Colon (tissue), 2 donors: ENCODE measurements around the gene MED12L.

ENCODE experiments used
- FAIRE-seq: peaks from 2 replicates; lab custom pipeline; 2012; peaks lifted over from hg19 to GRCh38; lab: Jason Lieb, UNC
- donor health status: control.
- donor health status: control.

Gene MED12L

DNA sequence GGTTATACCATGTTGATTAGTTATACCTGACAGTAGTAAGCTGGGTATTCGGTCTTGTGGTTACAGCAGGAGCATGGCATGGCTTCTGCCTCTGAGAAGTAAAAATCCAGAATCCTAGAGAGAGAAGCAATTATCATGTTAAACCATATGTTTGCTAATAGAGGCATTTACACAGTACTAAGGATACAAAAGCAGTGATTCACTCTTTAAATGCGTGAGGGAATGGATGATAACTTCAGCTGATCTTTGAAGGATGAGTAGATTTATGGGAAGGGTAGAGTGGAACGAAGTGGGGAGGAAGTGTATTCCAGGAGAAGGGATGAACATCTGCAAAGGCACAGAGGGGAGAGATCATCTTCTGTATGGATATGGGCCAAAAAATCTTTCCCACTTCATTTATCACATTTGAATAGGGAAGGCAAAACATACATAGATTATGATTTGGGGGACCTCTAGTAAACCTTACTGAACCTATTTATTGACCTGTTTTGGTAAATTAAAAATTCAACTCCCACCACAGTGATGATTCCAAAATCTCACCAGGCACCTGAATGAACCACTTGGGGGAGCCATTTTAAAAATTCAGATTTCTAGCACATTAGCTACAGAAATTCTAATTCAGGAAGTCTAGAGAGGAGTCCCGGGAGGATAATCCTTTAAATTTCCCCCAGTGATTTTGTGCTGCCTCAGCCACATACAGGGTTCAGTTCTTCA is 340.3 kb downstream of the MED12L start:
- FAIRE-seq, result no peak

DNA sequence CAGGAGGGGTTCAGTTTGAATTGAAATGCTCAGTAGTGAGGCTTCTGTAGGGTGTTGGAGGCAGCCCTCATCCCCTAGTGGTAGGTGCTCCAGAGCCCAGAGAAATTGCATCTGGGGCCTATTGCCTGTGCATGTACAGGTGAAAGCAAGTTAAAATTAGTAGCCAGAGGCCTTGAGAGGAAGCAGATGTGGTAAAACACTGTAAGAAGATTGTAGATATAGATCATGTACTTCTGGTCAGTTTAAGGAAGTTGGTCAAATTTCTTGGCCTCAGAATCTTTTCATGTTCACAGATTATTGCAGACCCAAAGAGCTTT is 340.8 kb downstream of the MED12L start:
- no peak for FAIRE-seq

DNA sequence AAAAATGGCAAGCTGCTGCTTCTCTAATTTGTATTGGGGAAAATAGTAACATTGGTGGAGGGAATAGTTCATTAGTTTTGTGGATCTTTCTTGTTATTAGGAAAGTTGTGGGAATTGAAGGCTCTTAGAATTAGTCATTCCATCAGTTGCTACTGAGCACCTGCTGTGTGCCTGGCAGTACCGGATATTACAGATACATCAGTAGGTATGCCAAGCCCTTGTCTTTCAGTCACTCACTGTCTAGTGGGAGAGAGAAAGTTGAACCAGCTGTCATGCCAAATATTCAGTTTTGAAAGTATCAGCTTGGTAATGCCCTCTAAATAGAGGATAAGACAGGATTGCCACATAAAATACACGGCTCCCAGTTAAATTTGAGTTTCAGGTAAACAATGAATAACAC is 342.9 kb downstream of the MED12L start:
- FAIRE-seq, result no peak

DNA sequence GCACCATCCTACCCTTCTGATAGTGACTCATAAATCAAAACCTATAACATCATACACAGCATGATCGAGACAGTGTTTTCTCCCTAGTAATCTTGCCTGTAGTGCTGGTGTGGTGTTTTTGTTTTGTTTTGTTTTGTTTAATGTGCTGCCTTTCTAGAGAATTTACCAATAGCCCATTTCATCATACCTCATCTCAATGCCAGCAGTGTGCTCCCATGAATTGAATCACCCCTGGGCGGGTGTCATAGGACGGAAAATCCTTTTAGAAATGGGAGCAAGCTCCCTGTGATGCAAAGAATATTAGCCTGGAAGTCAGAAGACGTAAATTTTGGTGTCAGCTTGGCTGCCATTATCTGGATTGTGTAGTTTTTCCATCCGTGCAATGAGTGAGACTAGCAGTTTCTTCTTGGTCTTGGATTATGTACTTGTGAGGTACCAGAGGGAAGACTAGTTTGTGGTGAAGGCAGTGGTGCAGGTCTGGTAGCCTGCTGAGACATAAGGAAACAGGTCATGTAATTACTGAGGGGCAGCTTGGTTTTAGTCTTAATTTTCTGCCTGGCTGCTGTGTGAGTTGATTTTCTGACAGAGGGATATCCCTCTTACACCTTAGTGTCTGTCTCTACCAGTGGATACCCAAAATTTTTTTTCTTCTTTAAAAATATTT is 345.5 kb downstream of the MED12L start:
- FAIRE-seq, result no peak

DNA sequence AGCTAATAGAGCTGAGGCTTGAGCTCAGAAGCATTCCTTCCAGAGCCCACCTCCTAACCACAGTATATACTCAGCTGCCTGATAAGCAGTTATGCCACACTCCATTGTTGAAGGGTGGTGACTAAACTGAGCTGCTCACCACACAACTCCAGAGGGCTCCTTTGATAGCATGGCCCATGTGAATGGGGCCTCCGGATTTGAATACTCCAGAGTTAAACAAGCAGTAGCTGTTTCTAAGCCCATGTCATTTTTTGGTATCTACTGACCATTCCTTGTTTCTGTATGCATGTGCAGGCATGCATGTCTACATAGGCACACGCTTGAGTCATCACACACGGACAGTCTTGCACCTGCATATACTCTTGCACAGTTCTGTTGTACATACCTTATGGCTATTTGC is 346.5 kb downstream of the MED12L start:
- no peak for FAIRE-seq

DNA sequence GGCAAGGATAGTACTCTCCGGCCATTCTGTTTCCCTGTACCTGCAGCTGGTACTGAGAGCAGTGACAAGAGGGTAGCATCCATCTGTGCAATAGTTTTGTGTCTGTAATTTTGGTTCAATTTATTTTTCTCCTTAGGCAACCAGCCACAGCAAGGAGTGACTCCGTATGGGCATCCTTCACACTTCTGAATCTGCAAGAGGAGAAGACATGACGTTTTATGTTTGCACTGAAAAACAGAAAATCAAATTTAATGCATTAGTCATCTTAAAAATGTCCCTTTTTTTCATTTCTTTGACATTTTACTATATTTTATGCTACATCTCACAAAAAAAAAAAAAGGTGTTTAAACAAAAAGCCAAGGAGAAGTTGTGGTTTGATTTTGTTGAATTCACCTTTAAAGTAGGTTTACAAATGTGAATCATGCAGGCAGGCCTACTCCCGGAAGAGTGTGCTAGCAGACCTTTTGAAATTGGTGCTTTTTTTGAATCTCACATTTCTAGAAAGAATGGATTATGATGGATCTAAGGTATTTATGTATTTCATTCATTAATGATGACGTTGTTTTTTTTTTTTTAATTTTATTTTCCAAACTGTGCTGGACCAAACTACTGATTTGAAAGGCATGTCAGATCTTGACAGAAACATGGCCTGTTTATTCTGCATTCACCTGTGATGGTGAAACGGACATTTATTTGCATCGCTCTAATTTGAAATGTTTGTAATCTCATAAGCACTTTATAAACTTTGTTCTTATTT is 347.3 kb downstream of the MED12L start:
- no peak for FAIRE-seq

DNA sequence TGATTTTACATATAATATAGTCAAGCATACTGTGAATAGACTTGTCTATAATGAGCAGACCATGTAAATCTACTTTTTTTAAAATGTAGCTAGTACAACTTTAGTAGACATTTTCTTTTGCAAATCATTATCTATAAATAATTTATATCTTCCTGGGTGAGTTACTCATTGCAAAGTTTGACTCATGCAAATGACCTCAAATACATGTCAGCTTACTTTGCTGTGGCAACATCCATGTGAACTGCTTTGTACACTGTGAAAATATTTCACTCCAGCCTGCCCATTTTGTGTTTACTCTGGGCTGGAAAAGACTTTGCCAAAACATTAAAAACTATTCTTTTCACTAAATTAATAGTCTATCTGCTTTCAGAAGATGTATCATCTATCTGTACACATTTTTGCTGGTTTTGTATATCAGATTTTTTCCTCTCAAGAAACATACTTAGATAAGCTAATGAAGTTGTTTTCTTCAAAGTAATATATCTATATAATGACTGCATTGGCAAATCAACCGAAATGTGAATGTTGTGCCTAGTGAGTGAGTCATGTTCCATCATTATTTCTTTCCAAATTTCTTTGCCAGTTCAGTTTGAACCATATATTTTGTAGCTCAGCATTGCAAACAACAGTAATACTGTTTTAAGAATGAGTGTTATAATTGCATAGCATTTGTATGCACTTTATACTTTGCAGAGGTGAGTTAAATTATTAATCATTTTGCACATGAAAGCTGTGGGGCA is 348.9 kb downstream of the MED12L start:
- no peak for FAIRE-seq

DNA sequence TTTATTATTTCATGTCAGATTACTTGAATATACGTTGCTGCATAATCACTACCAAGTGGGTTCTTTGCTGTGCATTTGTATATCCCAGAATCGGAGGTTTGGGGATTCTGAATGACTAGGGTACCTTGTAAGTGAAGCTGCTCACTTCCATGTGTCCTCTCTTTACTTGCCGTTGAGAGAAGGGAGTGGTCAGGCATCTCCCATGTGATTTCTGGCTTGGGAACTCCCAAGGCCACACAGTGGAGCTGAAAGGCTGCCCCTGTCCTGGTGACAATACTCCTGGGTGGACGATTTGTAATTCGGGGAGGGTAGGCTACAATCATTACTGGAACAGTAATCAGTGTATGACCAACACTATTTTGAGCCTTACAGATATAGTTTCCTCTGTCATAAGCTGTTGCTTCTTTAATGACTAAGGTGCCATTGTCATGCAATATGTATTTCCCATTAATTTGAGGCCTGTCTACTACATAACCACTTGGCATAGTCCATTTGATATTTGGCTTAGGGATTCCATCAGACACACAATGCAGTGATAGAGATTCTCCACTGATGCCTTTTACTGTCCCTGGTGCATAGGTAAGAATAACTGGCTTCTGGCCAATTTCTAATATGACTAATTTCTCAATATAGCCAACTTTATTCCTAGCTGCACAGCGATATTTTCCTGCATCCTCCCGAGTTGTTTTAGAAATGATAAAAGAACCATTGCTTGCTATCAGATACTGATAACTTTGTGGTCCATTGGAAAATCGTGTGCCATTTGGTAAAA is 351.4 kb downstream of the MED12L start:
- FAIRE-seq, result no peak

DNA sequence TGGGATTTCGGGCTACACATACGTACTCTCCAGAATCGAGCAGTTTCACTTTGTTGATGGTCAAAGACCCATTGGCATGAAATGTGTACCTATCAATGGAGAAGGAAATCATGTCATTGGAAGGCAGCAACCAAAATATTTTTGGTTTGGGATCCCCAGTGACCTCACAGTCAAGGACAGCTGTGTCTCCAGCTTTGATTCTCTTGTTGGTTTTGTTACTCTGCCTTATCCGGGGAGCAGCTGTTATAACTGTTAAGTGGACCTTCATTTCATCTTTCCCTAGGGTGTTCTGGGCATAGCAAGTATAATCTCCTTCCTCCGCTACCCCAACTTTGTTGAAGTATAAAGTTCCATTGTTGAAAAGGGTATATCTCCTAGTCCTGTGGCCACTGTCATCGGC is 352.4 kb downstream of the MED12L start:
- FAIRE-seq, result no peak

DNA sequence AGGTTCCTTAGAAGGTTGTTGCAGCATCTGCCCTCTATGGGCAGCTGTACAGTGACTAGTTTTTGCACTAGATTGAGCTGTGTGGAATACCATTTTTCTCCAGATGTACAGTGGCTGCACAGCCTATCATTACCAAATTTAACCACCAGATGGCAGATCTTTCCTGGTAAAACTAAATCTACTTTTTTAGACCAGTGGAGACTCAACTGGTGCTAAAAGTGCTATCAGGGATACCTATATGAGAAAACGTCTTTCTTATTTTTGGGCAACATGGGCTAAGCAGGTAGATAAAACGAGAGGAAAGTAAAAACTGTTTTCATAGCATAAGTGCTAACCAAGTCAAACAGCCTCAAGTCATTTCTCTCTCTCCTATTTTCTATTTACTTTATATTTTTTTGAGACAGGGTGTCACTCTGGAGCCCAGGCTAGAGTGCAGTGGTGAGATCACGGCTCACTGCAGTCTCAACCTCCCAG is 354.2 kb downstream of the MED12L start:
- FAIRE-seq, result no peak

DNA sequence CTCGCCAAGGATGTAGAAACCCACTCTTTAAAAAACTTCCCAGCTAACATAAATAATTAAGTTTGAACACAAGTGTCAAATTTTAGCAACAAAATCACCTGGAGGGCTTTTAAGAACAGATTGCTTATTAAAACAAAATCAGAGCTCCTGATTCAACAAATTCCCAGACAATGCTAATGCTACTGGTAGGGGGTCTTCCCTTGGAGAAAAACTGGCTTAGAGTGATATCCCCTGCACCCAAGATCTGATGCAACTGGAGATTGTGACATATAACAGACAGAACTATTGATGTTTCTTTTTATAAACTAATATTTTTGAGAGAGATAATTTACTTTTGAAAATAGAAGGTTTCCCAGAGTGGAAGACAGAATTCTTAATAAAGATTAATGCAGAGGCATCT is 355.5 kb downstream of the MED12L start:
- FAIRE-seq, result no peak

DNA sequence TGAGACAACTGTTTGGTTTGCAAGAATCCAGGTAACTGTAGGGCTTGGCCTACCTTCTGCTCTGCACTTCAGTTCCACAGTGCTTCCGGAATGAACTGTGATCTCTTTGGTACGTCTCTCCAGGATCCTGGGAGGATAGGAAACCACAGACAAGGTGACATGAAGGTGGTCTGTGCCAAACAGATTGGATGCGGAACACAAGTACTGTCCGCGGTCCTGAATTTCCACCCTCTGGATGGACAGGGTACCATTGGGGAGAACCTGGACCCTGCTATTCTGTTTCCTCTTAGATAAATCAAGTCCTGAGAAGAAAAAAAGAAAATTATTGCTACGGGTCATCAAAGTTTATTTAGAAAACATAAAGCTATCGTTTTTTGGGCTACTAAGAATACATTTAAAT is 358.1 kb downstream of the MED12L start:
- FAIRE-seq, result no peak

DNA sequence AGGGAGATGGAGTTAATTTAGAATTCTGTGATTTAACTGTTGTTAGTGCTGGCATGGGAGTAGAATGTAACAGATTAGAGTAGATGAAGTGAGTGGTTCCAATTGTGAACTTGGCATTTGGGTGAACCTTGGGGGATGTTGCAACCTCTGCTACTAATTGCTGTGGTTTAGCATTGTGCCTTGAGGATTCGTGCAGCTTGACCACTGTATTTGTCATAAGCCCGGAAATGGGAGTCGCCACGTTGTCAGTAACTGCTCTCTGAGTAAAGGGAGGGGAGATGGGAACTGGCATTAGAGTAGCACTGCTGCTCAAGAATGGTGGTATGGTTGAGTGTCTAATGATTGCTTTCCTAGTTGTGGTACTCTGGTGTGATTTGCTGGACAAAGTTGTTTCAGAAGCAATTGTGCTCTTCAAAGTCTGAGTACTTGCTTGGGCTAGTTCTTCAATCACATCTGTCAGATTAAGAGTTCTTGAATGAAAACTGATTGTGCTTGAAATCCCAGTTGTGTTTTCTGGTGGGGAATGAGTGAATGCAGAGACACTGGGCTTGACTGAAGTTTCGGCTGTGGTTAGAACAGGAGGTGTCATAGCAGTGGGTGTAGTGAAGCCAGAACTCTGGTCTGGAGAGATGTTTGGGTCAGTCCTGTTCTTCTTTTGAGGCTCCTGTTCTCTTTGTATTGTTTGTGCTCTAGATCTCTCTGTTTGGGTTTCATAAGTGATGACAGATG is 360.0 kb downstream of the MED12L start:
- no peak for FAIRE-seq

DNA sequence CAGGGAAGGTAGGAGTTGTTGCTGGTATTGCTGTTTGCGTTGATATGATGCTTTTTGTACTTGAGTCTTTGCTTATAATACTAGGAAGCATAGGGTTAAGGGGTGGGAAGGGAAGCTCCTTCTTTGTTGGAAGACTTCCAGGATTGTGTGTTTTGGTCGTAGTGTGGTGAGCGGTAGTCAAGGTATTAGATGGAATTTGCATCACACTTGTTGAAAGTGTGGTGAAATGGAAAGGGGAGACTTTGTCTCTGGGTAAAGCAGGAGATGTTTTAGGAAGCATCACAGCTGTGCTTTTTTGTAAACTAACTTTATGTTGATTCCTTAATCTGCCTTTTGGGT is 360.5 kb downstream of the MED12L start:
- FAIRE-seq, result no peak

DNA sequence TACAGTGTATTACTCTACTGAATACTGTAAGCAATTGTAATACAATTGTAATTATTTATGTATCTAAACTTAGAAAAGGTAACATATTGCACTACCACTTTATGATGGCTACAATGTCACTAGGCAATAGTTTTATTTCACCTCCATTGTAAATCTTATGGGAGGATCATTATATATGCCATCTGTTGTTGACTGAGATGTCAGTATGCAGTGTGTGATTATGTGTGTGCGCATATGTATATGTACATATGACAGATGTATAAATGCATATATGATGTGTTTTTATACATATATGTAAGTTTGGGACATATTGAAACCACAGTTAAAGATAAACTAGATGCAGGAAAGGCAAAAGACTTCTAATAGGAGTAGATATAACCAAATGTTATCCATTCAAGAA is 366.9 kb downstream of the MED12L start:
- FAIRE-seq, result no peak

DNA sequence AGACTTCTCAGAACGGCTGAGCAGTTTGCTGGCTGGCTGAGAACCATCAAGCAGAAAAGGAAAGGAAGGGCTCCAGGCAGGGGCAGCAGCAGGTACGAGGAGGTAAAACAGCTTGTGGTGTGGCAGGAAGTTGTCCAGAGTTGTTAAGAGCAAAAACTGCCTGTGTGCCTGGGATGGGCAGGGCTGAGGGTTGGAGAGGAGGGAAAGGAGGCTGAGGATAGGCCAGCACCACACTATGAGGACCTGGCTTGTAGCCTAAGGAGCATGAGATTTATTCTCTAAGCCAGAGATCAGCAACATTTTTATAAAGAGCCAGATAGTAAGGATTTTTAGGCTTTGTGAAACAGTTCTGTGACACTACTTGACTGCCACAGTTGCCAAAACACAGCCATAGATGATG is 367.4 kb downstream of the MED12L start:
- FAIRE-seq, result no peak

DNA sequence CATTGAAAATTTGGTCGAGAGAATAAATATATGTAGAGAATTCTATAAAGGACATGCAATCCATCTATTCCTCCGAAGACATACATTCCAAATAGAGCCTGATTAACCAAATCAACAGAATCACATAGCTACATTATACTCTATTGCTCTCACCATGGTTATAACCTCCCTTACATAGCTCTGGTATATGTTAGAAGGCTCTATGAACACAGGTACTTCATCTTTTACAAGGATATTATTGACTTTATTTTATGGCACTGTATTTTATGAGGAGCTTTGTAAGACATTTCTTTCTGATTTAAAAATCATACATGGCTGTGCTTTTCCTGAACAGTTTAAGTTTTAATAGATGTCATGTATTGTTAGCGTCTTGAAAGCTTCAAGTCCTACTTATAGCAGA is 370.6 kb downstream of the MED12L start:
- no peak for FAIRE-seq

DNA sequence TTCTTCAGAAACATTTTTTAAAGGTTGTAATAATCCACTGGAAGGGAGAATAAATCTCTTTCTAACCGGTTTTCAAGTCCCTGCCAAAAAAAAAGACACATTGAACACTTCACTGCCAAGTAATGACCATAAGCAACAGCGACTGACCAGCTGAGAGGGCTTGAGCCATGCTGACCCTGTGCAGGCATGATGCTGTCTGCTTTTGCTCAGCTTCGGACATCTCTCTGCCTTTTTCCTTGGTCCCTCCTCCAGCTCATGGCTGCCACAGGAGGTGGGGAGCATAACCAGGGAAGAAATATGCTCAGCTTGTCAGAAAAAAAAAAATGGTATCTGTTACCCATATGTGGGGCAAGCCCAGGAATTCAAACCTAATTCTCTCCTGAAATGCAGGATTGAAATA is 373.9 kb downstream of the MED12L start:
- FAIRE-seq, result no peak

DNA sequence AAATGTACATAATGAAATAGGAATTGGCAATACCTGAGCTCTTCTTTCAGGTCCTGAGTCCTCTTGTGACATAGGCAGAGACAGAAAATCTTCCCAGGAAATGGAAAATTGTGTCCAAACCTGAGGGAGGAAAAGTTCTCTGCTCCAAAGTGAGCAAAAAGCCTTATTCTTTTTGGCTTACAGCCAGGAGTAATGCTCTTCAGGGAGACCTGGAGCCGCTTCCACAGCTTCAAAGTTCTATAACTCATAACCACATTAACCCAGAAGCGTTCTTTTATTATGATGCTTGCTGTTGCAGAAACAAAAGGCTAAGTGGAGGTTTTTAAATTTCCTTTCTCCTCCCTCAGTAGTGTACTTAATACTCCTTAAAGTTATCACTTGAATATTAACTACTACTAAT is 374.8 kb downstream of the MED12L start:
- FAIRE-seq, result no peak

DNA sequence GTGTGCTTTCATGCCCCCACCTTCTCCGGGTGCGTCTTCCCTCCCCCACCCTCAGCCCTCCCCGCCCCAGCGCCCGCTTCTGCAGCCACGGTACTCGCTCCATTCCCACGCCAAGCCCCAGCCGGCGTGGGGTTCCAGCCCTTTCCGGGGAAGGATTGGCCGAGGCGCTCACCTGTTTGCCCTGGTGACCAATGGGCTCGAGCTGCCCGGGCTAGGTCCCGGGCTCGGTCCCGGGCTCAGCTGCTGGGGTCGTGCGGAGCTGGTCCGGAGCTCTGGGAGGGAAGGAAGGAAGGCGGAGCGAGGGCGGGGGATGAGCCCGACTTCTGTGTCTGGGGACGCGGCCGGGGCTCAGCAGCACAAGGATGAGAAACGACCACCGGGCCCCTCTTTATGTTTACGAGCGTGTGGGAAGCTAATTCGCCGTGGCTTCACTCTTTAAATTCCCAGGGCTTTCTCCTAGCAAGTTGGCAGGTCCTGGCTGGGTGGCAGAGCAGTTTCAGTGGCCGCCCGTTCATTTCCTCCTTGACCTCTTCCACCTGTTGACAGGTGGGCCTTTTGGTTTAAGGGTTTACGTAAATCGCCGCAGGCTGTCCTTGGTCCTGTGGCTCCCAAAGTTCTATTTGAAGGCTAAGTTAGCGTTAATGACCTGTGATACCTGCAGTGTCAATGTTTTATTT is 375.4 kb downstream of the MED12L start, which contains the start of gene IGSF10:
Gene IGSF10, minus strand, starts transcription at position 288 of the 677 bp plus-strand sequence. CDS start 2,352 bp downstream, outside the sequence.
- no peak for FAIRE-seq
